ENCODE data around the gene OTOA. TPM values are rescaled to one million over a fixed set of nuclear protein-coding genes. Genes with fewer than 3 reads are reported as not detected.
"Not testable (repeated sequence)": the region's sequence is repeated elsewhere in the genome, so short reads cannot be mapped to it uniquely, and the experiment has no call there.

Gene OTOA
- total and polyA plus RNA-seq, 2 of the 8 experiments (the other 6 are each of a cell fraction or from before 2014, with no cell fraction given), result 0.06 to 0.32 TPM

DNA sequence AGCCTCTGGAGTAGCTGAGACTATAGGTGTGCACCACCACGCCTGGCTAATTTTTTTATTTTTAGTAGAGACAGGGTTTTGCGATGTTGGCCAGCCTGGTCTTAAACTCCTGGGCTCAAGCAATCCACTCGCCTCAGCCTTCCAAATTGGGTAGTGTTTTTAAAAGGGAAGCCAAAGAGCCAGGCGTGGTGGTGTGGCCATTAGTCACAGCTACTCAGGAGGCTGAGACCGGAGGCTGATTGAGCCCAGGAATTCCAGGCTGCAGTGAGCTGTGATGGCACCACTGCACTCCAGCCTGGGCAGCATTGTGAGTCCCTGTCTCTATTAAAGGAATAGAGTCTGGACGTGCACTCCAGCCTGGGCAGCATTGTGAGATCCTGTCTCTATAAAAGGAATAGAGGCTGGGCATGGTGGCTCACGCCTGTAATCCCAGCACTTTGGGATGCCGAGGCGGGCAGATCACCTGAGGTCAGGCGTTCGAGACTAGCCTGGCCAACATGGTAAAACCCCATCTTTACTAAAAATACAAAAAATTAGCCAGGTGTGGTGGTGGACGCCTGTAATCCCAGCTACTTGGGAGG, 13.9 kb upstream of the OTOA start:
- H3K4me3 ChIP-seq (ENCODE audit: extremely low read depth in 1 of 4, insufficient read depth in 2 of 4, low read depth in 3 of 4, low read length in 4 of 4); H3K18ac ChIP-seq (ENCODE audit: extremely low read depth, low read length); H2AK5ac ChIP-seq (ENCODE audit: low read depth, low read length); POLR2A ChIA-PET (ENCODE audit: partially characterized antibody); H3K56ac ChIP-seq (replicated peaks; ENCODE audit: insufficient read length, low read depth, low read length); H3K14ac ChIP-seq (ENCODE audit: insufficient read length); H3K27me3 ChIP-seq (replicated peaks in 1 of 4; ENCODE audit: control insufficient read depth in 3 of 4, extremely low read depth in 1 of 4, insufficient read depth in 3 of 4, low read length in 3 of 4); H4K91ac ChIP-seq (replicated peaks; ENCODE audit: insufficient read length, low read length); H3K23ac ChIP-seq (ENCODE audit: insufficient read length); H2BK5ac ChIP-seq (ENCODE audit: low read depth, low read length); H3K4ac ChIP-seq (replicated peaks; ENCODE audit: insufficient read length, low read depth, low read length); H3K79me2 ChIP-seq (ENCODE audit: control insufficient read depth in 1 of 2, insufficient read depth in 2 of 2, low read length in 2 of 2); H3K4me1 ChIP-seq (replicated peaks in 1 of 4; ENCODE audit: control insufficient read depth in 3 of 4, insufficient read depth in 4 of 4, low read length in 3 of 4); H3K36me3 ChIP-seq (ENCODE audit: control insufficient read depth in 2 of 4, insufficient read depth in 4 of 4, low read length in 3 of 4); FAIRE-seq; H2AFZ ChIP-seq (ENCODE audit: low read length); H3K9me3 ChIP-seq (ENCODE audit: insufficient read depth in 2 of 2, low read depth in 1 of 2, low read length in 1 of 2); H4K8ac ChIP-seq (ENCODE audit: extremely low read depth, insufficient read depth, low read length); DNase-seq (ENCODE audit: low read depth in 1 of 2, low spot score in 2 of 2); H2BK20ac ChIP-seq (ENCODE audit: low read length); H4K5ac ChIP-seq (ENCODE audit: insufficient read length, low read depth, low read length); H4K20me1 ChIP-seq (replicated peaks in 1 of 2; ENCODE audit: control insufficient read depth in 1 of 2, insufficient read depth in 2 of 2, low read length in 2 of 2); H3K4me2 ChIP-seq (ENCODE audit: insufficient read depth in 1 of 2, low read depth in 2 of 2, low read length in 2 of 2); H2BK120ac ChIP-seq (replicated peaks; ENCODE audit: low read depth, low read length); H3K27ac ChIP-seq (ENCODE audit: low read depth, low read length); H2BK12ac ChIP-seq (ENCODE audit: low read depth, low read length); H3K9ac ChIP-seq (replicated peaks in 1 of 4; ENCODE audit: extremely low read depth in 1 of 4, low read depth in 3 of 4, low read length in 3 of 4); H3K23me2 ChIP-seq (ENCODE audit: low read depth, low read length); H2BK15ac ChIP-seq (ENCODE audit: low read length); H3K79me1 ChIP-seq (ENCODE audit: low read depth, low read length): not testable (repeated sequence)
- CTCF ChIA-PET (ENCODE audit: partially characterized antibody), result interaction anchor here (0.8 to 2.5 kb wide), 4 partner anchors 9 to 61 kb away, joined by 3 to 5 read pairs (median 4); no protein-coding TSS in a partner anchor
- WGBS, 2 experiments (ENCODE audit: extremely low coverage in 1 of 2, insufficient coverage in 1 of 2, insufficient read length in 1 of 2, insufficient replicate concordance in 2 of 2, low coverage in 1 of 2, low lambda C conversion rate in 2 of 2, missing lambda C conversion rate in 1 of 2), result 91% methylated on average over 12 of the region's 12 CpGs; no CpG with 5 or more reads in 1 of the 2 experiments

Data from H1 (cell line).